Nephron progenitor cell (in vitro differentiated cells): ENCODE measurements around the gene GMCL2.
A peak's percentile ranks its signal among the peaks of the same experiment; 100 is the strongest.
"Not testable (repeated sequence)": the region's sequence is repeated elsewhere in the genome, so short reads cannot be mapped to it uniquely, and the experiment has no call there.

Source experiments
- DNase-seq: peaks from one replicate; pipeline ENCODE4 v3.0.0; 2021
- H3K27ac Mint-ChIP-seq: 2 replicates; pipeline ENCODE4 v1.8.0; 2021; ENCODE audit warnings: mild to moderate bottlenecking, moderate library complexity, mixed read lengths
- H3K27me3 Mint-ChIP-seq: 2 replicates; pipeline ENCODE4 v1.8.0; 2021; ENCODE audit warnings: mild to moderate bottlenecking, low read depth, mixed read lengths; ENCODE audit not compliant: poor library complexity
- H3K36me3 Mint-ChIP-seq: 2 replicates; pipeline ENCODE4 v1.8.0; 2021; ENCODE audit warnings: low read depth, mixed read lengths
- H3K4me1 Mint-ChIP-seq: 2 replicates; pipeline ENCODE4 v1.8.0; 2021; ENCODE audit warnings: mixed read lengths
- H3K4me3 Mint-ChIP-seq: 2 replicates; pipeline ENCODE4 v1.8.0; 2021; ENCODE audit warnings: mild to moderate bottlenecking, moderate library complexity, mixed read lengths
- H3K9me3 Mint-ChIP-seq: 2 replicates; pipeline ENCODE4 v1.8.0; 2021; ENCODE audit warnings: mild to moderate bottlenecking, moderate library complexity, mixed read lengths
- CTCF ChIP-seq: fragments of 200-600 bp; sonication (generic); IDR thresholded peaks from 2 replicates; pipeline ENCODE4 v1.5.0; 2021; ENCODE audit warnings: antibody characterized with exemption

Gene GMCL2

DNA sequence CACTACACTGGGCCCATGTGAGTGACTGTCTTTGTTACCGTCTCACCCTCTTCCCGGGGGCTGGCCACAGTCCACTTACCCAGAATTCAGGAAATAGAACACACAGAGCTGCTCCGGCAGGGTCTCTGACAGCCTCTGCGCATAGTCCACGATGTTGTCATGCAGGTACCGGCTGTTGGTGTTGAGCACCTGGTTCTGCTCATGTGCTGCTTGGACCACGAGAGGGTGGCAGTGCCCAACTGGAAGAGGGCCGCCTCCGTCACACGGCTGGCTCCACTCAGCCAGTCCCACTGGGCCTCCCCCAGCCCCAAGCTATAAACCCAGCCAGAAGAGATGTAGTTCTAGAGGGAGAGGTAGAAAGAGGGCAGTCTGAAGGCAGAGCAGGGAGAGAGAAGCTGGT lies 42.7 kb upstream of the GMCL2 start:
- no peak overlapping the region for H3K27ac Mint-ChIP-seq
- DNase-seq = no peak
- peaks cover 59% of the 10 kb centered on the region for H3K36me3 Mint-ChIP-seq
- peaks cover 33% of the 10 kb centered on the region for H3K4me1 Mint-ChIP-seq
- H3K4me3 Mint-ChIP-seq = peak overlapping the region; percentile 68
- H3K27me3 Mint-ChIP-seq = peaks cover 8% of the 10 kb centered on the region
- H3K9me3 Mint-ChIP-seq = no peaks in the 10 kb centered on the region
- no peak for TF ChIP-seq CTCF

DNA sequence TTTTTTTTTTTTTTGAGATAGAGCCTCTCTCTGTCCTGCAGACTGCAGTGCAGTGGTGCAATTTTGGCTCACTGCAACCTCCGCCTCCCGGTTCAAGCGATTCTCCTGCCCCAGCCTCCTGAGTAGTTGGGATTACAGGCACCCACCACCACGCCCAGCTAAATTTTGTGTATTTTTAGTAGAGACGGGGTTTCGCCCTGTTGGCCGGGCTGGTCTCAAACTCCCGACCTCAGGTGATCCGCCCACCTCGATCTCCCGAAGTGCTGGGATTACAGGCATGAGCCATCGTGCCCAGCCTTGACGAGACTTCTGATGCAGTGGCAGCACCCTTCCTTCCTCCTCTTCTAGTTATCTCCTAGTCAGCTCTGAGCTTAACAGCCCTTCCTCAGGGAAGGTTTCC lies 41.9 kb upstream of the GMCL2 start:
- not testable (repeated sequence) for H3K4me3 Mint-ChIP-seq, DNase-seq, H3K27me3 Mint-ChIP-seq, H3K9me3 Mint-ChIP-seq
- peak overlapping the region; percentile 26 for H3K27ac Mint-ChIP-seq
- H3K36me3 Mint-ChIP-seq = peaks cover 62% of the 10 kb centered on the region
- H3K4me1 Mint-ChIP-seq = peaks cover 35% of the 10 kb centered on the region

- Mint-ChIP-seq H3K4me3 (no peak overlapping the region), H3K27me3 (no peaks in the 10 kb centered on the region), H3K4me1 (peaks cover 40% of the 10 kb centered on the region), H3K9me3 (no peaks in the 10 kb centered on the region), H3K27ac (no peak overlapping the region), H3K36me3 (peaks cover 62% of the 10 kb centered on the region)
- no peak for DNase-seq
- no peak for TF ChIP-seq CTCF
Observed at GRCh38 chr5:178228609-178229008, 41.4 kb upstream of the GMCL2 start.

- TF ChIP-seq CTCF = no peak
- peaks cover 47% of the 10 kb centered on the region for H3K4me1 Mint-ChIP-seq
- H3K27me3 Mint-ChIP-seq = no peaks in the 10 kb centered on the region
- no peak for DNase-seq
- H3K9me3 Mint-ChIP-seq = no peaks in the 10 kb centered on the region
- no peak overlapping the region for H3K4me3 Mint-ChIP-seq
- H3K27ac Mint-ChIP-seq = peak overlapping the region; percentile 70
- peaks cover 66% of the 10 kb centered on the region for H3K36me3 Mint-ChIP-seq
Observed at GRCh38 chr5:178227929-178228328, 40.8 kb upstream of the GMCL2 start.

DNA sequence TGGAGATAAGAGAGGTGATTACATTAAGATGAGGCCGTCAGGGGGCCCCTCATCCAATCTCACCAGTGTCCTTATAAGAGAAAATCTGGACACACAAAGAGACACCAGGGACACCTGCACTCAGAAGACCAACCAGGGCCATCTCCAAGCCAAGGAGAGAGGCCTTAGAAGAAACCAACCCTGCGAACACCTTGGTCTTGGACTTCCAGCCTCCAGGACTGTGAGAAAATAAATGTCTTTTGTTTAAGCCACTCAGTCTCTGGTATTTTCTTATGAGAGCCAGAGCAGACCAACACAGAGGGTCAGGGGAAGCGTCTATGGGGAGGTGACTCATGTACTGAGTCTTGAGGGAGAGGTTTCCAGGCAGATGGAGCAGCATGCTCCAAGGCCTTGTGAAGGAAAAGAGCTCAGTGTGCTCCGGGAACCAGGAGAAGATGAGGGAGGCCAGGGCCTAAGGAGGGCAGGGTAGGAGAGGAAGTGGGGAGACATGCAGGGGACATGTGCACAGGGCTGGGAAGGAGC lies 40.0 kb upstream of the GMCL2 start:
- peak overlapping the region; percentile 70 for H3K27ac Mint-ChIP-seq
- peaks cover 48% of the 10 kb centered on the region for H3K4me1 Mint-ChIP-seq

DNA sequence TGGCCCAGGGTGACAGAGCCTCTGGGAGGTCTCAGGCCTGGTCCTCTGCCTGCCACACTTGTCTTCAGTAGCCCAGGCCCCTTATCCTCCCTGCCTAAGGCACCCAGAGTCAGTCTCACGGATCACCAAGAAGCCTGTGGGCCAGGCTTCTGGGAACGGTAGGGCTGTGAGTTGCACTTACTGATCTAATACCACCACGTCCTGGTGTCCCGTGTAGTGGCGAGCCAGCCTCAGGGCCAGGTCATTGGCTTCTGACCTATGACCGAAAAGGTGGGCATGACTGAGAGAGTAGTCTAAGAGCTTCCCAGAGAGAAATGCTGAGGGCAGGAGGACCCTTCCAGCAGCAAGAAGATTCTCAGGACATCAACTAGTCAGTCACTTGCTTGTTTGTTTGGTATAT lies 38.0 kb upstream of the GMCL2 start:
- peaks cover 77% of the 10 kb centered on the region for H3K36me3 Mint-ChIP-seq
- TF ChIP-seq CTCF = no peak
- no peak for DNase-seq
- H3K27me3 Mint-ChIP-seq = peaks cover 4% of the 10 kb centered on the region
- H3K27ac Mint-ChIP-seq = no peak overlapping the region
- peaks cover 29% of the 10 kb centered on the region for H3K4me1 Mint-ChIP-seq
- no peaks in the 10 kb centered on the region for H3K9me3 Mint-ChIP-seq
- no peak overlapping the region for H3K4me3 Mint-ChIP-seq

More for the DNA sequence above, 40.0 kb upstream of the GMCL2 start:
- no peak for TF ChIP-seq CTCF
- no peak for DNase-seq
- H3K4me3 Mint-ChIP-seq = no peak overlapping the region
- H3K36me3 Mint-ChIP-seq = peaks cover 68% of the 10 kb centered on the region
- H3K27me3 Mint-ChIP-seq = no peaks in the 10 kb centered on the region
- H3K9me3 Mint-ChIP-seq = no peaks in the 10 kb centered on the region
